K562 (cell line): ENCODE measurements around the gene NFE2. TPM values are rescaled to one million over a fixed set of nuclear protein-coding genes. Genes with fewer than 3 reads are reported as not detected.

Experiments
- ATF1 ChIP-seq, 2 experiments: fragments of 450-650 bp in 1 of 2; IDR thresholded peaks; 2 replicates each; pipeline ENCODE4 v1.6.1; 2016; ENCODE audit warnings: missing compliant biosample characterization in 1 of 2, missing genetic modification characterization in 1 of 2
- CREB5 ChIP-seq: fragments of 250-450 bp; sonication (Bioruptor Pico); IDR thresholded peaks from 2 replicates; pipeline ENCODE4 v1.5.0; 2020; ENCODE audit warnings: mild to moderate bottlenecking
- E2F1 ChIP-seq: sonication (generic); formaldehyde crosslinking; IDR thresholded peaks from 2 replicates; pipeline ENCODE4 v1.8.1; 2023; ENCODE audit warnings: mild to moderate bottlenecking, missing genetic modification reagents, moderate library complexity
- HDAC2 ChIP-seq: fragments of 450-650 bp; IDR thresholded peaks from 2 replicates; pipeline ENCODE4 v1.6.1; 2016; ENCODE audit warnings: mild to moderate bottlenecking
- JUN ChIP-seq, 2 experiments: sonication (generic) in 1 of 2; formaldehyde crosslinking in 1 of 2; IDR thresholded peaks; 2 replicates each; pipeline versions ENCODE4 v1.6.1 to v1.8.0; 2012 to 2022; ENCODE audit warnings: borderline replicate concordance in 2 of 2, mild to moderate bottlenecking in 2 of 2, improper control_type of control experiment in 1 of 2, low read depth in 1 of 2, low read length in 1 of 2, missing genetic modification reagents in 1 of 2
- KDM4B ChIP-seq, 2 experiments: fragments of 450-650 bp in 1 of 2; sonication (generic) in 1 of 2; IDR thresholded peaks; 2 replicates each; pipeline ENCODE4 v1.6.1; 2016 to 2017; ENCODE audit warnings: borderline replicate concordance in 2 of 2, antibody characterized with exemption in 1 of 2, low read depth in 1 of 2, mild to moderate bottlenecking in 1 of 2
- POLR2A ChIP-seq: fragments of 450-650 bp; conservative IDR thresholded peaks from 2 replicates; pipeline ENCODE4 v1.6.1; 2016
- SMAD4 ChIP-seq: fragments of 250-450 bp; sonication (Bioruptor Pico); conservative IDR thresholded peaks from 2 replicates; pipeline ENCODE4 v1.8.0; 2021; ENCODE audit warnings: inconsistent platforms, mild to moderate bottlenecking, moderate library complexity
- SP1 ChIP-seq: sonication (generic); formaldehyde crosslinking; IDR thresholded peaks from 2 replicates; pipeline ENCODE4 v1.8.1; 2022; ENCODE audit warnings: mild to moderate bottlenecking, missing genetic modification reagents
- ZNF24 ChIP-seq: fragments of 450-650 bp; IDR thresholded peaks from 2 replicates; pipeline ENCODE4 v1.6.1; 2016
- ZNF511 ChIP-seq: sonication (generic); formaldehyde crosslinking; IDR thresholded peaks from 2 replicates; pipeline ENCODE4 v1.8.0; 2022; ENCODE audit warnings: mild to moderate bottlenecking, missing genetic modification reagents
- ZNF609 ChIP-seq: sonication (generic); formaldehyde crosslinking; IDR thresholded peaks from 2 replicates; pipeline ENCODE4 v1.8.1; 2023; ENCODE audit warnings: missing genetic modification reagents, mild to moderate bottlenecking, borderline replicate concordance
- ZNF76 ChIP-seq: fragments of 250-450 bp; sonication (Bioruptor Pico); IDR thresholded peaks from 2 replicates; pipeline ENCODE4 v1.4.0; 2020; ENCODE audit warnings: mild to moderate bottlenecking, moderate library complexity, borderline replicate concordance
- polyA plus RNA-seq, 8 experiments: library from polyadenylated mRNA; depleted of rRNA in 4 of 8; stranded (reverse) in 5 of 8; unstranded in 3 of 8; fragments of >200 nt; fragmentation: Nextera tagmentation in 2 of 8; fragmentation: Illumina TruSeq in 1 of 8; extraction: Ambion mirVana in 2 of 8; extraction: Trizol in 1 of 8; gene quantifications; 2 replicates each; pipeline versions ENCODE4 v1.2.1 to v1.2.3, GENCODE V29; 2011 to 2014; ENCODE audit warnings: inconsistent platforms in 1 of 8, missing spikeins in 1 of 8
- total RNA-seq, 7 experiments: library from RNA; depleted of rRNA in 6 of 7; stranded (reverse); fragments of >200 nt in 6 of 7; fragmentation: Illumina TruSeq in 2 of 7; extraction: Trizol in 2 of 7; gene quantifications; 2 replicates each; pipeline versions ENCODE4 v1.2.1 to v1.2.3, GENCODE V29; 2011 to 2021; ENCODE audit warnings: low replicate concordance in 1 of 7
- TF ChIP-seq, protein P1 (sequence below): sonication (generic); formaldehyde crosslinking; IDR thresholded peaks from 2 replicates; pipeline ENCODE4 v1.4.0; 2020; ENCODE audit warnings: mild to moderate bottlenecking, missing genetic modification reagents
- TF ChIP-seq, protein P2 (sequence below): sonication (generic); formaldehyde crosslinking; IDR thresholded peaks from 2 replicates; pipeline ENCODE4 v1.9.0; 2022; ENCODE audit warnings: mild to moderate bottlenecking, missing genetic modification reagents

The NFE2 gene
- total and polyA plus RNA-seq, 9 of the 15 experiments (the other 6 are each of a cell fraction or from before 2014, with no cell fraction given) = 12.3 to 282 (median 208) TPM

- TF ChIP-seq E2F1 (CRISPR knock-in tag) (no peak), ZNF76 (CRISPR knock-in tag) (peak; percentile 73; the same call in 1 of the 2 replicates), HDAC2 (peak; percentile 94), KDM4B (IDR thresholded peaks at IDR 0.05; ENCODE audit: borderline replicate concordance in 2 of 2, low read depth in 1 of 2) (peak in 1 of 2 experiments; percentile 94; a peak in 1 of 4 replicates), ZNF24 (0 out of 2 replicates have a peak, but pooled peaks have one; percentile 39), ATF1 (CRISPR knock-in tag; IDR thresholded peaks at IDR 0.05) (no peak), ATF1 (tag; IDR thresholded peaks at IDR 0.05) (peak; percentile 75), SMAD4 (CRISPR knock-in tag) (peak; percentile 99), JUN (IDR thresholded peaks at IDR 0.05; ENCODE audit: borderline replicate concordance, low read depth, low read length) (0 out of 2 replicates have a peak, but pooled peaks have one; percentile 4), JUN (CRISPR knock-in tag; IDR thresholded peaks at IDR 0.05; ENCODE audit: borderline replicate concordance) (no peak; the same call in 1 of the 2 replicates), POLR2A (0 out of 2 replicates have a peak, but pooled peaks have one; percentile 47), ZNF511 (CRISPR knock-in tag) (peak; percentile 78), CREB5 (CRISPR knock-in tag) (0 out of 2 replicates have a peak, but pooled peaks have one; percentile 50), ZNF609 (CRISPR knock-in tag) (peak; percentile 99), SP1 (CRISPR knock-in tag) (peak; percentile 89)
- TF ChIP-seq, protein P1, sequence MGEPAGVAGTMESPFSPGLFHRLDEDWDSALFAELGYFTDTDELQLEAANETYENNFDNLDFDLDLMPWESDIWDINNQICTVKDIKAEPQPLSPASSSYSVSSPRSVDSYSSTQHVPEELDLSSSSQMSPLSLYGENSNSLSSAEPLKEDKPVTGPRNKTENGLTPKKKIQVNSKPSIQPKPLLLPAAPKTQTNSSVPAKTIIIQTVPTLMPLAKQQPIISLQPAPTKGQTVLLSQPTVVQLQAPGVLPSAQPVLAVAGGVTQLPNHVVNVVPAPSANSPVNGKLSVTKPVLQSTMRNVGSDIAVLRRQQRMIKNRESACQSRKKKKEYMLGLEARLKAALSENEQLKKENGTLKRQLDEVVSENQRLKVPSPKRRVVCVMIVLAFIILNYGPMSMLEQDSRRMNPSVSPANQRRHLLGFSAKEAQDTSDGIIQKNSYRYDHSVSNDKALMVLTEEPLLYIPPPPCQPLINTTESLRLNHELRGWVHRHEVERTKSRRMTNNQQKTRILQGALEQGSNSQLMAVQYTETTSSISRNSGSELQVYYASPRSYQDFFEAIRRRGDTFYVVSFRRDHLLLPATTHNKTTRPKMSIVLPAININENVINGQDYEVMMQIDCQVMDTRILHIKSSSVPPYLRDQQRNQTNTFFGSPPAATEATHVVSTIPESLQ = no peak
- TF ChIP-seq, protein P2, sequence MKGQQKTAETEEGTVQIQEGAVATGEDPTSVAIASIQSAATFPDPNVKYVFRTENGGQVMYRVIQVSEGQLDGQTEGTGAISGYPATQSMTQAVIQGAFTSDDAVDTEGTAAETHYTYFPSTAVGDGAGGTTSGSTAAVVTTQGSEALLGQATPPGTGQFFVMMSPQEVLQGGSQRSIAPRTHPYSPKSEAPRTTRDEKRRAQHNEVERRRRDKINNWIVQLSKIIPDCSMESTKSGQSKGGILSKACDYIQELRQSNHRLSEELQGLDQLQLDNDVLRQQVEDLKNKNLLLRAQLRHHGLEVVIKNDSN (CRISPR knock-in tag) = no peak
Observed at GRCh38 chr12:54304187-54304810, 3.5 kb upstream of the NFE2 start (continued).
